H1 (cell line): ENCODE measurements around the gene ADAMTS20. TPM values are rescaled to one million over a fixed set of nuclear protein-coding genes. Genes with fewer than 3 reads are reported as not detected.

Experiments
- CTCF ChIA-PET: fragments of 300-600 bp; sonication (Branson Sonifier 250); formaldehyde crosslinking; loops from one replicate; lab custom pipeline; 2021; ENCODE audit not compliant: partially characterized antibody; lab: Charles Lee
- POLR2A ChIA-PET: fragments of 300-600 bp; sonication (Branson Sonifier 250); formaldehyde crosslinking; loops from one replicate; lab custom pipeline; 2021; ENCODE audit warnings: inconsistent platforms; ENCODE audit not compliant: partially characterized antibody; lab: Charles Lee
- DNase-seq, 2 experiments: peaks; one replicate each; pipeline versions ENCODE4 v3.0.0 to v3.0.0-alpha.2; 2010 to 2022; ENCODE audit warnings: low spot score in 2 of 2, low read depth in 1 of 2, mixed read lengths in 1 of 2
- FAIRE-seq: peaks from 2 replicates; lab custom pipeline; 2011; peaks lifted over from hg19 to GRCh38; lab: Jason Lieb, UNC
- H2AFZ ChIP-seq: 2 replicates; pipeline ENCODE4 v1.8.1; 2012; ENCODE audit warnings: low read length, inconsistent platforms
- H2AK5ac ChIP-seq: 2 replicates; pipeline ENCODE4 v1.6.1; 2013; ENCODE audit warnings: low read depth, low read length
- H2BK120ac ChIP-seq: replicated peaks from 2 replicates; pipeline ENCODE3; 2013; ENCODE audit warnings: low read depth, low read length, inconsistent platforms
- H2BK12ac ChIP-seq: 2 replicates; pipeline ENCODE4 v1.6.1; 2013; ENCODE audit warnings: low read depth, low read length
- H2BK15ac ChIP-seq: 2 replicates; pipeline ENCODE4 v1.6.1; 2013; ENCODE audit warnings: low read length
- H2BK20ac ChIP-seq: 2 replicates; pipeline ENCODE4 v1.6.1; 2013; ENCODE audit warnings: low read length
- H2BK5ac ChIP-seq: 2 replicates; pipeline ENCODE4 v1.6.1; 2013; ENCODE audit warnings: low read depth, low read length
- H3K14ac ChIP-seq: 2 replicates; pipeline ENCODE4 v1.6.1; 2013; ENCODE audit warnings: inconsistent platforms; ENCODE audit not compliant: insufficient read length
- H3K18ac ChIP-seq: 2 replicates; pipeline ENCODE4 v1.6.1; 2013; ENCODE audit warnings: low read length; ENCODE audit errors: extremely low read depth
- H3K23ac ChIP-seq: 2 replicates; pipeline ENCODE4 v1.6.1; 2013; ENCODE audit warnings: inconsistent platforms; ENCODE audit not compliant: insufficient read length
- H3K23me2 ChIP-seq: 2 replicates; pipeline ENCODE4 v1.6.1; 2013; ENCODE audit warnings: low read depth, low read length
- H3K27ac ChIP-seq: 2 replicates; pipeline ENCODE4 v1.6.1; 2011; ENCODE audit warnings: low read depth, low read length, inconsistent platforms
- H3K27me3 ChIP-seq, 4 experiments: replicated peaks in 1 of 4; 1 replicate in 1 of 4; 2 replicates in 3 of 4; pipeline versions ENCODE4 v1.6.1 to v1.8.1; 2011 to 2013; ENCODE audit warnings: low read length in 3 of 4, mild to moderate bottlenecking in 3 of 4, inconsistent platforms in 2 of 4, mixed read lengths in 2 of 4, moderate library complexity in 1 of 4; ENCODE audit not compliant: control insufficient read depth in 3 of 4, insufficient read depth in 3 of 4; ENCODE audit errors: extremely low read depth in 1 of 4
- H3K36me3 ChIP-seq, 4 experiments: 2 replicates each; pipeline versions ENCODE4 v1.6.1 to v1.8.1; 2011 to 2013; ENCODE audit warnings: mild to moderate bottlenecking in 4 of 4, low read length in 3 of 4, moderate library complexity in 2 of 4, control low read depth in 1 of 4, inconsistent platforms in 1 of 4; ENCODE audit not compliant: insufficient read depth in 4 of 4, control insufficient read depth in 2 of 4
- H3K4ac ChIP-seq: replicated peaks from 2 replicates; pipeline ENCODE3; 2013; ENCODE audit warnings: low read length, low read depth, mixed read lengths, inconsistent platforms; ENCODE audit not compliant: insufficient read length
- H3K4me1 ChIP-seq, 4 experiments: replicated peaks in 1 of 4; 1 replicate in 1 of 4; 2 replicates in 3 of 4; pipeline versions ENCODE4 v1.6.1 to v1.8.1; 2011 to 2013; ENCODE audit warnings: low read length in 3 of 4, inconsistent platforms in 2 of 4, mixed read lengths in 1 of 4; ENCODE audit not compliant: insufficient read depth in 4 of 4, control insufficient read depth in 3 of 4
- H3K4me2 ChIP-seq, 2 experiments: 2 replicates each; pipeline versions ENCODE4 v1.6.1 to v1.8.1; 2011 to 2013; ENCODE audit warnings: low read depth in 2 of 2, low read length in 2 of 2, control low read depth in 1 of 2, inconsistent platforms in 1 of 2, mild to moderate bottlenecking in 1 of 2; ENCODE audit not compliant: insufficient read depth in 1 of 2
- H3K4me3 ChIP-seq, 4 experiments: fragments of 200-600, 300-600 bp in 1 of 4; sonication (generic), shearing (Covaris generic), sonication (Bioruptor Twin) in 1 of 4; 2 replicates each; pipeline versions ENCODE4 v1.5.1 to v1.8.1; 2011 to 2016; ENCODE audit warnings: low read length in 4 of 4, low read depth in 3 of 4, control low read depth in 2 of 4, inconsistent platforms in 2 of 4, mild to moderate bottlenecking in 2 of 4, mixed read lengths in 1 of 4, moderate library complexity in 1 of 4; ENCODE audit not compliant: insufficient read depth in 2 of 4; ENCODE audit errors: extremely low read depth in 1 of 4
- H3K56ac ChIP-seq: replicated peaks from 2 replicates; pipeline ENCODE3; 2013; ENCODE audit warnings: low read depth, mild to moderate bottlenecking, mixed read lengths, low read length, inconsistent platforms; ENCODE audit not compliant: insufficient read length
- H3K79me1 ChIP-seq: 2 replicates; pipeline ENCODE4 v1.6.1; 2013; ENCODE audit warnings: low read depth, low read length, control low read depth
- H3K79me2 ChIP-seq, 2 experiments: 2 replicates each; pipeline versions ENCODE4 v1.6.1 to v1.8.1; 2012 to 2013; ENCODE audit warnings: low read length in 2 of 2, mild to moderate bottlenecking in 2 of 2, inconsistent platforms in 1 of 2; ENCODE audit not compliant: insufficient read depth in 2 of 2, control insufficient read depth in 1 of 2
- H3K9ac ChIP-seq, 4 experiments: replicated peaks in 1 of 4; 1 replicate in 1 of 4; 2 replicates in 3 of 4; pipeline versions ENCODE4 v1.6.1 to v1.8.1; 2011 to 2013; ENCODE audit warnings: low read depth in 3 of 4, low read length in 3 of 4, control low read depth in 2 of 4, mild to moderate bottlenecking in 2 of 4, moderate library complexity in 2 of 4, inconsistent platforms in 1 of 4; ENCODE audit errors: extremely low read depth in 1 of 4
- H3K9me3 ChIP-seq, 2 experiments: 2 replicates each; pipeline versions ENCODE4 v1.6.1 to v1.8.1; 2012 to 2013; ENCODE audit warnings: mild to moderate bottlenecking in 2 of 2, moderate library complexity in 2 of 2, control low read depth in 1 of 2, inconsistent platforms in 1 of 2, low read depth in 1 of 2, low read length in 1 of 2, mixed read lengths in 1 of 2; ENCODE audit not compliant: insufficient read depth in 2 of 2
- H4K20me1 ChIP-seq, 2 experiments: replicated peaks in 1 of 2; 2 replicates each; pipeline versions ENCODE3 to v1.8.1; 2011 to 2013; ENCODE audit warnings: inconsistent platforms in 2 of 2, low read length in 2 of 2, mild to moderate bottlenecking in 1 of 2; ENCODE audit not compliant: insufficient read depth in 2 of 2, control insufficient read depth in 1 of 2
- H4K5ac ChIP-seq: 2 replicates; pipeline ENCODE4 v1.6.1; 2013; ENCODE audit warnings: low read length, low read depth, mixed read lengths, inconsistent platforms; ENCODE audit not compliant: insufficient read length
- H4K8ac ChIP-seq: 2 replicates; pipeline ENCODE4 v1.8.0; 2013; ENCODE audit warnings: mild to moderate bottlenecking, moderate library complexity, low read length, inconsistent platforms; ENCODE audit not compliant: insufficient read depth; ENCODE audit errors: extremely low read depth
- H4K91ac ChIP-seq: replicated peaks from 2 replicates; pipeline ENCODE3; 2013; ENCODE audit warnings: low read length, mixed read lengths, inconsistent platforms; ENCODE audit not compliant: insufficient read length
- ASH2L ChIP-seq: fragments of 200-600, 300-600 bp; sonication (generic); IDR thresholded peaks from one replicate; pipeline ENCODE4 v1.7.1; 2017; ENCODE audit warnings: low read length
- CBX5 ChIP-seq: fragments of 300-800, 300-1000 bp; sonication (generic); IDR thresholded peaks from 2 replicates; pipeline ENCODE4 v1.7.1; 2016; ENCODE audit warnings: antibody characterized with exemption, low read length, low read depth
- CBX8 ChIP-seq: fragments of 300-800, 300-1000 bp; sonication (generic); IDR thresholded peaks from 2 replicates; pipeline ENCODE4 v1.7.1; 2016; ENCODE audit warnings: low read depth, low read length, borderline replicate concordance
- CHD1 ChIP-seq: IDR thresholded peaks from 2 replicates; pipeline ENCODE4 v1.6.1; 2012; ENCODE audit warnings: low read depth, low read length, improper control_type of control experiment
- JUN ChIP-seq: IDR thresholded peaks from 2 replicates; pipeline ENCODE4 v1.6.1; 2011; ENCODE audit warnings: low read depth, mild to moderate bottlenecking, improper control_type of control experiment, low read length
- KDM4A ChIP-seq: IDR thresholded peaks from one replicate; pipeline ENCODE4 v1.7.1; 2012; ENCODE audit warnings: low read depth, mild to moderate bottlenecking, moderate library complexity, low read length, inconsistent platforms; ENCODE audit not compliant: severe bottlenecking
- MAFK ChIP-seq: IDR thresholded peaks from 2 replicates; pipeline ENCODE4 v1.6.1; 2012; ENCODE audit warnings: low read depth, mild to moderate bottlenecking, improper control_type of control experiment, low read length
- NANOG ChIP-seq: IDR thresholded peaks from 2 replicates; pipeline ENCODE4 v1.6.1; 2011; ENCODE audit warnings: low read length, low read depth, mild to moderate bottlenecking, inconsistent platforms; ENCODE audit not compliant: insufficient read depth, poor library complexity, severe bottlenecking
- RAD21 ChIP-seq, 2 experiments: IDR thresholded peaks in 1 of 2; conservative IDR thresholded peaks in 1 of 2; 2 replicates each; pipeline ENCODE4 v1.6.1; 2011; ENCODE audit warnings: low read depth in 2 of 2, low read length in 2 of 2, improper control_type of control experiment in 1 of 2, inconsistent platforms in 1 of 2, mild to moderate bottlenecking in 1 of 2, moderate library complexity in 1 of 2
- SIX5 ChIP-seq: IDR thresholded peaks from 2 replicates; pipeline ENCODE4 v1.6.1; 2011; ENCODE audit warnings: mild to moderate bottlenecking, low read depth, low read length
- SRF ChIP-seq: IDR thresholded peaks from 2 replicates; pipeline ENCODE4 v1.6.1; 2011; ENCODE audit warnings: mild to moderate bottlenecking, low read depth, low read length, moderate library complexity
- TAF1 ChIP-seq: IDR thresholded peaks from 2 replicates; pipeline ENCODE4 v1.6.1; 2011; ENCODE audit warnings: mild to moderate bottlenecking, low read depth, low read length
- WGBS, 2 experiments: shearing (Covaris generic) in 1 of 2; methylation state at CpG; one replicate each; pipeline versions ENCODE4 v1.1.6 to v1.1.7; 2013 to 2015; ENCODE audit warnings: low lambda C conversion rate in 2 of 2, mixed read lengths in 2 of 2, inconsistent platforms in 1 of 2, low coverage in 1 of 2, missing lambda C conversion rate in 1 of 2; ENCODE audit not compliant: insufficient replicate concordance in 2 of 2, insufficient coverage in 1 of 2, insufficient read length in 1 of 2; ENCODE audit errors: extremely low coverage in 1 of 2, missing lambda C conversion rate in 1 of 2; 5-methylcytosine and 5-hydroxymethylcytosine counted together
- polyA plus RNA-seq, 7 experiments: library from polyadenylated mRNA; depleted of rRNA in 3 of 7; stranded (reverse) in 5 of 7; unstranded in 2 of 7; fragments of >200 nt in 5 of 7; fragments of 200-250 nt in 2 of 7; gene quantifications; 1 replicate in 5 of 7; 2 replicates in 1 of 7; 4 replicates in 1 of 7; pipeline versions ENCODE4 v1.2.1 to v1.2.3, GENCODE V29; 2011 to 2013; ENCODE audit warnings: missing spikeins in 2 of 7, mixed read lengths in 2 of 7
- total RNA-seq: library from RNA; stranded (reverse); fragmentation: NEBNext Ultra II Directional; extraction: Animal tissue kit (Norgen Biotek cat#: 25700); gene quantifications from 2 replicates; pipeline ENCODE4 v1.2.1, GENCODE V29; 2021

ADAMTS20 gene
- total and polyA plus RNA-seq, 2 of the 8 experiments (the other 6 are each of a cell fraction or from before 2014, with no cell fraction given) = 2.9 to 5.1 TPM

- Histone ChIP-seq H3K18ac (no peak overlapping the region), H3K9me3 (no peaks in the 10 kb centered on the region), H3K56ac (no peak overlapping the region), H3K4ac (no peak overlapping the region), H4K20me1 (no peaks in the 10 kb centered on the region), H2BK15ac (no peak overlapping the region), H4K91ac (no peak overlapping the region), H3K14ac (no peak overlapping the region), H2AK5ac (no peak overlapping the region), H3K4me1 (no peaks in the 10 kb centered on the region), H3K4me3 (no peak overlapping the region), H2BK5ac (no peak overlapping the region), H3K27ac (no peak overlapping the region), H3K4me2 (no peak overlapping the region), H2AFZ (no peak overlapping the region), H3K27me3 (no peaks in the 10 kb centered on the region), H3K79me1 (no peaks in the 10 kb centered on the region), H2BK120ac (no peak overlapping the region), H3K36me3 (no peaks in the 10 kb centered on the region), H2BK12ac (no peak overlapping the region), H3K79me2 (no peaks in the 10 kb centered on the region), H3K23me2 (no peaks in the 10 kb centered on the region), H4K5ac (no peak overlapping the region), H3K9ac (no peak overlapping the region), H4K8ac (no peak overlapping the region), H3K23ac (no peak overlapping the region), H2BK20ac (no peak overlapping the region)
- 95% methylated on average over 1 of the region's 1 CpG; no CpG with 5 or more reads in 1 of the 2 experiments for WGBS, 2 experiments
- ChIA-PET POLR2A (interaction anchor here (0.7 kb wide), 1 partner anchor 1938 kb away, joined by 4 read pairs; no protein-coding TSS in a partner anchor), CTCF (no interaction called here)
- DNase-seq = no peak
- FAIRE-seq = no peak
- TF ChIP-seq CBX5 = no peak
- TF ChIP-seq ASH2L = no peak
- no peak for TF ChIP-seq MAFK
- TF ChIP-seq KDM4A = no peak
- no peak for TF ChIP-seq TAF1
- no peak for TF ChIP-seq CBX8
- TF ChIP-seq RAD21 (IDR thresholded peaks at IDR 0.05 in 1 of 2, conservative IDR thresholded peaks at IDR 0.05 in 1 of 2; ENCODE audit: low read depth in 2 of 2, low read length in 2 of 2) = no peak
- TF ChIP-seq NANOG = no peak
- no peak for TF ChIP-seq SIX5
- no peak for TF ChIP-seq JUN
- no peak for TF ChIP-seq CHD1
- no peak for TF ChIP-seq SRF
Observed at GRCh38 chr12:43407816-43408645, 144.0 kb downstream of the ADAMTS20 start.
